Mesendoderm (in vitro differentiated cells): ENCODE measurements around the gene ISLR.
"Not testable (repeated sequence)": the region's sequence is repeated elsewhere in the genome, so short reads cannot be mapped to it uniquely, and the experiment has no call there.

Experiments used
- DNase-seq: peaks from one replicate; pipeline ENCODE4 v3.0.0; 2013
- H2AK5ac ChIP-seq: 2 replicates; pipeline ENCODE4 v1.6.1; 2013; ENCODE audit warnings: low read length, inconsistent platforms
- H2BK120ac ChIP-seq: 2 replicates; pipeline ENCODE4 v1.6.1; 2013; ENCODE audit warnings: low read depth, mild to moderate bottlenecking, low read length, moderate library complexity, mixed read lengths
- H2BK15ac ChIP-seq: replicated peaks from 2 replicates; pipeline ENCODE4 v1.6.1; 2013; ENCODE audit warnings: low read depth, mild to moderate bottlenecking, moderate library complexity
- H2BK5ac ChIP-seq: 2 replicates; pipeline ENCODE4 v1.6.1; 2013; ENCODE audit warnings: low read length, inconsistent platforms
- H3K18ac ChIP-seq: 2 replicates; pipeline ENCODE4 v1.6.1; 2013; ENCODE audit warnings: mild to moderate bottlenecking, low read length, mixed read lengths
- H3K23ac ChIP-seq: one replicate; pipeline ENCODE4 v1.6.1; 2013; ENCODE audit warnings: low read length
- H3K27ac ChIP-seq: 2 replicates; pipeline ENCODE4 v1.5.1; 2013; ENCODE audit warnings: low read depth, mild to moderate bottlenecking, inconsistent platforms, low read length, moderate library complexity
- H3K27me3 ChIP-seq: 2 replicates; pipeline ENCODE4 v1.6.1; 2013; ENCODE audit warnings: low read length, control low read depth, mild to moderate bottlenecking, inconsistent platforms; ENCODE audit not compliant: insufficient read depth, poor library complexity
- H3K36me3 ChIP-seq: 2 replicates; pipeline ENCODE4 v1.6.1; 2013; ENCODE audit warnings: low read length, inconsistent platforms; ENCODE audit not compliant: control insufficient read depth, insufficient read depth
- H3K4ac ChIP-seq: one replicate; pipeline ENCODE4 v1.6.1; 2013; ENCODE audit warnings: low read depth, mild to moderate bottlenecking, low read length, moderate library complexity
- H3K4me1 ChIP-seq: 2 replicates; pipeline ENCODE4 v1.6.1; 2013; ENCODE audit warnings: low read depth, low read length, inconsistent platforms; ENCODE audit not compliant: control insufficient read depth
- H3K4me2 ChIP-seq: 2 replicates; pipeline ENCODE4 v1.6.1; 2013; ENCODE audit warnings: low read length
- H3K4me3 ChIP-seq: 2 replicates; pipeline ENCODE4 v1.5.1; 2013; ENCODE audit warnings: mild to moderate bottlenecking, low read length
- H3K56ac ChIP-seq: one replicate; pipeline ENCODE4 v1.6.1; 2013; ENCODE audit warnings: low read length
- H3K79me1 ChIP-seq: 2 replicates; pipeline ENCODE4 v1.6.1; 2013; ENCODE audit warnings: low read length, inconsistent platforms
- H3K79me2 ChIP-seq: 2 replicates; pipeline ENCODE4 v1.6.1; 2013; ENCODE audit warnings: mild to moderate bottlenecking, low read length; ENCODE audit not compliant: control insufficient read depth, insufficient read depth
- H3K9ac ChIP-seq: 2 replicates; pipeline ENCODE4 v1.6.1; 2013; ENCODE audit warnings: low read length, inconsistent platforms
- H4K5ac ChIP-seq: one replicate; pipeline ENCODE4 v1.6.1; 2013; ENCODE audit warnings: low read length
- H4K8ac ChIP-seq: one replicate; pipeline ENCODE4 v1.6.1; 2013; ENCODE audit warnings: low read depth, mild to moderate bottlenecking, control low read depth, low read length, moderate library complexity
- WGBS: extraction: QIAGEN DNeasy Blood & Tissue Kit; methylation state at CpG from one replicate; pipeline ENCODE4 v1.1.7; 2013; ENCODE audit warnings: low lambda C conversion rate, missing lambda C conversion rate; ENCODE audit not compliant: insufficient coverage; ENCODE audit errors: extremely low coverage; 5-methylcytosine and 5-hydroxymethylcytosine counted together

The ISLR gene

DNA sequence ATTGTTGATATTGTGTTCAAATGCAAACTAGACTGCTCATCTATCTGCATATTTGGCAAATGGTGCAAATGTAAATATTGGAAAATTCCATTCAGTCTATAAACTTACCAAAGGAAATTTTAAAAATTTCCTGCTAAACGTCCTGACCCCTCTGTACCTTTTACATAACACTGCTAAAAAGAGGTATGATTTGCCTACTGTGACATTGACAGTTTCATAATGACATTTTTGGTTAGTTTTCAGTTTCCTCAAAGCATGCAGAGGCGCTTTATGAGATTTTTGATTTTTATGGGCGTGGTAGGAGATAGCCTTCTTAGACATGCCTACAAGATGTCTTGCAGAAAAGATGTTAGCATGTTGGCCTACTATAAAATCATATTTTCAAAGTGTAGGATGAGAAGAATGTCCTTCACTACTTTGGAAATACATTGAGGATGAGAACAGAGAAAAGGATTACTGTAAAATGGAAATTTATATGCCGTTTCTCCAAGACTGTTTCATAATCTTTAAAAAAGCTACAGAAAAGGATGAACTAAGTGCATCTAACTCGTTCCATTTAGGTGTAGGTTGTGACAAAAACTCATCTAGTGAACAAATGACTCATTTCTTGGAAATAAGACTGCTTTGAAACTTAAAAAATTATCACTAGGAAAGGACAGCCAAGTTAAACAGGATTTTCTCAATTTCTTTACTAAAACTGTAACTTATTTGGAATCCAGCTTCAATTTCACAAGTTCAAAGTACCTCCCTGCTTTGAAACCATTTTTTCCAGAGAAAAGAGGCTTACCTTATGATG lies 14.5 kb upstream of the ISLR start:
- Histone ChIP-seq H3K27ac (no peak overlapping the region), H3K27me3 (no peaks in the 10 kb centered on the region), H3K79me2 (no peaks in the 10 kb centered on the region), H3K4me3 (no peak overlapping the region), H2BK5ac (no peak overlapping the region), H3K79me1 (no peaks in the 10 kb centered on the region), H2BK120ac (no peak overlapping the region), H3K36me3 (no peaks in the 10 kb centered on the region), H3K23ac (no peak overlapping the region), H2AK5ac (no peak overlapping the region), H3K4me1 (peaks cover 1% of the 10 kb centered on the region), H3K56ac (no peak overlapping the region), H2BK15ac (no peak overlapping the region), H3K9ac (no peak overlapping the region), H4K5ac (no peak overlapping the region), H3K4ac (no peak overlapping the region), H3K18ac (no peak overlapping the region), H3K4me2 (no peak overlapping the region), H4K8ac (no peak overlapping the region)
- WGBS, result no CpG with 5 or more reads among the region's 5 CpGs
- no peak for DNase-seq

GRCh38 chr15:74159773-74160172 lies 13.7 kb upstream of the ISLR start:
- H3K4ac ChIP-seq, result no peak overlapping the region
- H2BK5ac ChIP-seq, result no peak overlapping the region
- H3K23ac ChIP-seq, result no peak overlapping the region
- H3K56ac ChIP-seq, result no peak overlapping the region
- H3K4me2 ChIP-seq, result no peak overlapping the region
- no peaks in the 10 kb centered on the region for H3K27me3 ChIP-seq
- no CpG with 5 or more reads among the region's 1 CpG for WGBS
- H4K8ac ChIP-seq, result no peak overlapping the region
- H2BK120ac ChIP-seq, result no peak overlapping the region
- no peak overlapping the region for H2AK5ac ChIP-seq
- peaks cover 1% of the 10 kb centered on the region for H3K4me1 ChIP-seq
- no peak overlapping the region for H2BK15ac ChIP-seq
- no peak overlapping the region for H4K5ac ChIP-seq
- H3K9ac ChIP-seq, result no peak overlapping the region
- H3K36me3 ChIP-seq, result no peaks in the 10 kb centered on the region
- no peaks in the 10 kb centered on the region for H3K79me1 ChIP-seq
- DNase-seq, result no peak
- H3K4me3 ChIP-seq, result no peak overlapping the region
- H3K79me2 ChIP-seq, result no peaks in the 10 kb centered on the region
- H3K27ac ChIP-seq, result no peak overlapping the region
- H3K18ac ChIP-seq, result no peak overlapping the region

DNA sequence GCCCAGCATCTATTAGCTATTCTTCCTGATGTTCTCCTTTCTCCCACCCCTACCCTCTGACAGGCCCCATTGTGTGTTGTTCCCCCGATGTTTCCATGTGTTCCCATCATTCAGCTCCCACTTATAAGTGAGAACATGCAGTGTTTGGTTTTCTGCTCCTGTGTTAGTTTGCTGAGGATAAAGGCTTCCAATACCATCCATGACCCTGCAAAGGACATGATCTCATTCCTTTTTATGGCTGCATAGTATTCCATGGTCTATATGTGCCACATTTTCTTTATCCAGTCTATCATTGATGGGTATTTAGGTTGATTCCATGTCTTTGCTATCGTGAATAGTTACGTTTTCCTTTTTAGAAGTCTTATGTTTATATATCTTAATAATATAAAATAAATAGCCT lies 13.1 kb upstream of the ISLR start:
- not testable (repeated sequence) for H3K27ac ChIP-seq, H4K8ac ChIP-seq, H3K79me2 ChIP-seq, H3K27me3 ChIP-seq, H3K4me1 ChIP-seq, H3K4me2 ChIP-seq, H3K4ac ChIP-seq, H3K36me3 ChIP-seq, H2AK5ac ChIP-seq, H3K4me3 ChIP-seq, H2BK15ac ChIP-seq, H2BK120ac ChIP-seq, H3K56ac ChIP-seq, DNase-seq, H3K23ac ChIP-seq, H3K9ac ChIP-seq, H2BK5ac ChIP-seq, H3K18ac ChIP-seq, H4K5ac ChIP-seq, H3K79me1 ChIP-seq
- no CpG with 5 or more reads among the region's 3 CpGs for WGBS

DNA sequence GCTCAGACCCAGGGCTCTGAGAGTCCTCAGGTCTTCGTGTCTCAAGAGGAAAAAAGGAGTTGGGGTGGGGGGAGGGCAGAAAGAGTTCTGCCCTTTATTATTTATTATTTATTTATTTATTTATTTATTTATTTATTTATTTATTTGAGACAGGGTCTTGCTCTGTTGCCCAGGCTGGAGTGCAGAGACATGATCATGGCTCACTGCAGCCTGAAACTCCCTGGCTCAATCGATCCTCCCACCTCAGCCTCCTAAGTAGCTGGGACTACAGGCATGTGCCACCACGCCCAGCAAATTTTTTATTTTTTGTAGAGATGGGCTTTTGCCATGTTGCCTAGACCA lies 11.3 kb upstream of the ISLR start:
- H3K79me2 ChIP-seq, H3K23ac ChIP-seq, H3K56ac ChIP-seq, H3K36me3 ChIP-seq, H2BK120ac ChIP-seq, H3K9ac ChIP-seq, H3K4me3 ChIP-seq, H4K8ac ChIP-seq, H3K27me3 ChIP-seq, H2BK5ac ChIP-seq, H2AK5ac ChIP-seq, H3K18ac ChIP-seq, H3K79me1 ChIP-seq, H4K5ac ChIP-seq, H3K27ac ChIP-seq, DNase-seq, H2BK15ac ChIP-seq, H3K4me2 ChIP-seq, H3K4me1 ChIP-seq, H3K4ac ChIP-seq: not testable (repeated sequence)
- WGBS, result no CpG with 5 or more reads among the region's 3 CpGs

DNA sequence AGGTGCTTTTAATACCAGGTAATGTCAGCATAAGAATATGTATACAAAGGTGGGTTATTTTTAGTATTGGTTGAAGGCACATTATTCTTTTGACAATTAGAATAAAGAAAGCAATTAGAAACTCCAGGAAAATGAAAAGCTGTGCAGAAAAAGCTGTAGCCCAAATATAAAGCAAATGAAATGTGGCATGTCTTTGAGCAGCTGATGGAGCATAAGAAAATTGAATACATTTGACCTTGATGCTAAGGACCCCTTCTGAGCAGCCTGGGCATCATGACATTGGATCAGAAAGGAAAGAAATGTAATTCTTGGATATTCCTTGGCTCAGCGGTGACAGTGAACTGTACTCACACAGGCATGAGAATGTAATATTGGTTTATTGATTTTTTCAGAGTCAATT lies 8.0 kb upstream of the ISLR start:
- Histone ChIP-seq H3K18ac (no peak overlapping the region), H3K23ac (no peak overlapping the region), H3K4me3 (no peak overlapping the region), H3K79me2 (no peaks in the 10 kb centered on the region), H2AK5ac (no peak overlapping the region), H3K79me1 (no peaks in the 10 kb centered on the region), H3K4ac (no peak overlapping the region), H3K4me1 (no peaks in the 10 kb centered on the region), H3K27me3 (no peaks in the 10 kb centered on the region), H2BK120ac (no peak overlapping the region), H4K5ac (no peak overlapping the region), H4K8ac (no peak overlapping the region), H3K4me2 (no peak overlapping the region), H3K36me3 (no peaks in the 10 kb centered on the region), H3K9ac (no peak overlapping the region), H3K56ac (no peak overlapping the region), H2BK15ac (no peak overlapping the region), H2BK5ac (no peak overlapping the region), H3K27ac (no peak overlapping the region)
- DNase-seq, result no peak
- no CpG with 5 or more reads among the region's 1 CpG for WGBS

DNA sequence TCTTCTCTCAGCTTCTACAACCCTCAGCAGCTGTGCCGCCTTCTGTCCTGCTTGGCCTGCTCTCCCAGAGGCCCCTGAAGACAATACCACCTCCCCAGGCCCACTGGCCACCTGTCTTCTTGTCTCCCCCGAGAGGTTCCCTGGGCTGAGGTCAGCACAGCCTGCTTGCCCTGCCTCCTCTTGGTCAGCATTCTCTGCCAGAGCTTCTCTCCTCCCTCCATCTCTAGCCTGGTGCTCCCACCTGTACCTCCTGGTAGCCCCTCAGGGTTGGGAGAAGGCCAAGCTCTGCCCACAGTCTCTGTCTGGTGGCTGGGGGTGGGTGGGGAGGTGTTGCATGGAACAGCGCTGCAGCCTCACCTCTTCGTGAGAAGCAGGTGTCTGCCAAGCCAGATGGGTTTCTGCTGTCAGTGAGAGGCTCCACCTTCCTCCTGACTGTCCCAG lies 5.6 kb upstream of the ISLR start:
- no peak overlapping the region for H3K4me2 ChIP-seq
- H3K4ac ChIP-seq, result no peak overlapping the region
- no peaks in the 10 kb centered on the region for H3K4me1 ChIP-seq
- no peaks in the 10 kb centered on the region for H3K79me1 ChIP-seq
- no peak overlapping the region for H3K18ac ChIP-seq
- no peak for DNase-seq
- WGBS, result no CpG with 5 or more reads among the region's 4 CpGs
- no peak overlapping the region for H3K23ac ChIP-seq
- H3K79me2 ChIP-seq, result no peaks in the 10 kb centered on the region
- H2AK5ac ChIP-seq, result no peak overlapping the region
- no peak overlapping the region for H3K56ac ChIP-seq
- no peaks in the 10 kb centered on the region for H3K27me3 ChIP-seq
- H2BK120ac ChIP-seq, result no peak overlapping the region
- no peak overlapping the region for H2BK5ac ChIP-seq
- no peak overlapping the region for H3K4me3 ChIP-seq
- no peak overlapping the region for H3K9ac ChIP-seq
- no peak overlapping the region for H2BK15ac ChIP-seq
- no peak overlapping the region for H4K5ac ChIP-seq
- H3K27ac ChIP-seq, result no peak overlapping the region
- no peak overlapping the region for H4K8ac ChIP-seq
- no peaks in the 10 kb centered on the region for H3K36me3 ChIP-seq
